Stomach (tissue), 9 donors: ENCODE data around the gene SPEG. TPM values are rescaled to one million over a fixed set of nuclear protein-coding genes. Genes with fewer than 3 reads are reported as not detected.

Experiments
- DNase-seq, 2 donors: peaks; one replicate each; pipeline versions ENCODE4 v3.0.0 to v3.0.0-alpha.2; 2013 to 2019
- H3K27ac ChIP-seq, 5 donors: fragments of 200-600 bp in 4 of 5; sonication (generic) in 4 of 5; one replicate each; pipeline ENCODE4 v1.5.1; 2013 to 2019; ENCODE audit warnings: mild to moderate bottlenecking in 1 of 5, moderate library complexity in 1 of 5
- H3K27me3 ChIP-seq, 3 donors: fragments of 200-600 bp; sonication (generic); one replicate each; pipeline ENCODE4 v1.5.1; 2017 to 2019; ENCODE audit warnings: mixed run types in 1 of 3
- H3K36me3 ChIP-seq, 4 donors: fragments of 200-600 bp; sonication (generic); 1 replicate in 3 of 4; 2 replicates in 1 of 4; pipeline ENCODE4 v1.5.1; 2016 to 2019
- H3K4me1 ChIP-seq, 4 donors: fragments of 200-600 bp; sonication (generic); one replicate each; pipeline ENCODE4 v1.5.1; 2016 to 2019
- H3K4me3 ChIP-seq, 4 donors: fragments of 200-600 bp; sonication (generic) in 3 of 4; one replicate each; pipeline ENCODE4 v1.5.1; 2016 to 2019; ENCODE audit warnings: mild to moderate bottlenecking in 1 of 4
- H3K9me3 ChIP-seq, 4 donors: fragments of 200-600 bp; sonication (generic); one replicate each; pipeline ENCODE4 v1.5.1; 2016 to 2019
- CTCF ChIP-seq, 7 experiments: fragments of 450-650 bp in 4 of 7; fragments of 200-600 bp in 3 of 7; sonication (generic) in 3 of 7; IDR thresholded peaks; one replicate each; pipeline ENCODE4 v1.5.1; 2016 to 2019; ENCODE audit warnings: antibody characterized with exemption in 7 of 7, control low read depth in 2 of 7, mild to moderate bottlenecking in 1 of 7
- EP300 ChIP-seq: sonication (generic); formaldehyde crosslinking; IDR thresholded peaks from one replicate; pipeline ENCODE4 v1.6.1; 2017; ENCODE audit warnings: antibody characterized with exemption
- POLR2A ChIP-seq, 4 donors: fragments of 450-650 bp; IDR thresholded peaks; one replicate each; pipeline ENCODE4 v1.6.1; 2016; ENCODE audit warnings: antibody characterized with exemption in 4 of 4, control low read depth in 2 of 4, mild to moderate bottlenecking in 1 of 4, moderate library complexity in 1 of 4
- POLR2AphosphoS5 ChIP-seq, 3 donors: sonication (generic); formaldehyde crosslinking; IDR thresholded peaks; one replicate each; pipeline ENCODE4 v1.6.1; 2016; ENCODE audit warnings: antibody characterized with exemption in 3 of 3
- WGBS, 5 donors: extraction: QIAGEN DNeasy Blood & Tissue Kit in 3 of 5; methylation state at CpG; one replicate each; pipeline versions ENCODE4 v1.1.5 to v1.1.7; 2013 to 2018; 5-methylcytosine and 5-hydroxymethylcytosine counted together
- intact Hi-C: fragments of 100-400 bp; cut with DNase I; formaldehyde crosslinking; loops from one replicate; pipeline ENCODE4 v1.15.1; 2023; ENCODE audit warnings: low total_unique reads
- polyA plus RNA-seq, 3 donors: library from polyadenylated mRNA; stranded (reverse); fragments of 200-250 nt; gene quantifications; one replicate each; pipeline ENCODE4 v1.2.3, GENCODE V29; 2013
- total RNA-seq, 5 donors: library from RNA; depleted of rRNA; stranded (reverse); fragments of >200 nt; gene quantifications; one replicate each; pipeline versions ENCODE4 v1.1.0 to v1.2.3, GENCODE V29; 2014 to 2016
- donor health status: healthy with polysubstance abuse.
- donor health status: Bipolar disorder and iron deficiency.
- donor health status: healthy.

Gene SPEG
- total and polyA plus RNA-seq, 8 donors = 7.4 to 106 (median 27.2) TPM

GRCh38 chr2:219517954-219518778 is 83.5 kb downstream of the SPEG start:
- no peaks in the 10 kb centered on the region for H3K36me3 ChIP-seq

GRCh38 chr2:219519526-219519916 is 84.9 kb downstream of the SPEG start:
- peaks cover 0 to 94% (median 77%) of the 10 kb centered on the region in 3 donors for H3K27me3 ChIP-seq
- WGBS, 5 donors = 83 to 88% (median 86%) methylated on average over 9 of the region's 9 CpGs
- H3K9me3 ChIP-seq = no peaks in the 10 kb centered on the region
- no peak overlapping the region for H3K27ac ChIP-seq
- intact Hi-C loops = no loop called here
- H3K36me3 ChIP-seq = no peaks in the 10 kb centered on the region
- DNase-seq = no peak
- no peak overlapping the region for H3K4me3 ChIP-seq
- TF ChIP-seq POLR2A (IDR thresholded peaks at IDR 0.05) (no peak), EP300 (no peak), CTCF (IDR thresholded peaks at IDR 0.05) (no peak), POLR2AphosphoS5 (IDR thresholded peaks at IDR 0.05) (no peak)
- peaks cover 14 to 26% (median 24%) of the 10 kb centered on the region in 4 donors for H3K4me1 ChIP-seq

More at GRCh38 chr2:219517954-219518778, 83.5 kb downstream of the SPEG start:
- Histone ChIP-seq H3K27ac (no peak overlapping the region), H3K4me3 (no peak overlapping the region), H3K27me3 (peaks cover 0 to 94% (median 78%) of the 10 kb centered on the region in 3 donors), H3K4me1 (peaks cover 13 to 32% (median 30%) of the 10 kb centered on the region in 4 donors), H3K9me3 (no peaks in the 10 kb centered on the region)
- WGBS, 5 donors = 53 to 61% (median 55%) methylated on average over 10 of the region's 10 CpGs
- DNase-seq = no peak
- intact Hi-C loops = no loop called here
- TF ChIP-seq POLR2A (IDR thresholded peaks at IDR 0.05) (no peak), EP300 (no peak), CTCF (IDR thresholded peaks at IDR 0.05) (no peak), POLR2AphosphoS5 (IDR thresholded peaks at IDR 0.05) (no peak)

DNA sequence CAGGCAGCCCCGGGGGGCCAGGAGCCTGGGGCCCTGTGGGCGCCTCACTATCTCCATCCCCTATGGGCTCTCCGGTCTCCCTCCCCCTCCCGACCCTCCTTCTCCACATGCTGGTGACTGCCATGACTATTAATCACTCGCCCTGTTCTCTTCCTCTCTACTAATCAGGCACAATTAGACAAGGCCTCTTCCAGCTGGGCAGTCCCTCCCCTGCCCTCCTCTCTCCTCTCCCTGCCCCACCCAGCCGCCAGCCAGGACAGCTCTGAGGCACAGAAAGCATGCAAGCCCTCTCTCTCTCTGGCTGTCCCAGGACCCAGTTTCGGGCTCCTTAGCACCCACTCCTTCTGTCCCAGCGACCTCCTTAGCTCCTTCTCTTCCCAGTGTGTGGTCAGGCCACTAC is 85.4 kb downstream of the SPEG start:
- no peak overlapping the region for H3K27ac ChIP-seq
- H3K27me3 ChIP-seq = peaks cover 0 to 94% (median 72%) of the 10 kb centered on the region in 3 donors
- no peak for TF ChIP-seq EP300
- 47 to 65% (median 54%) methylated on average over 8 of the region's 8 CpGs for WGBS, 5 donors
- intact Hi-C loops = no loop called here
- H3K9me3 ChIP-seq = no peaks in the 10 kb centered on the region
- H3K4me1 ChIP-seq = peaks cover 14 to 25% (median 22%) of the 10 kb centered on the region in 4 donors
- H3K4me3 ChIP-seq = no peak overlapping the region
- H3K36me3 ChIP-seq = no peaks in the 10 kb centered on the region
- no peak for DNase-seq

GRCh38 chr2:219521066-219521880 is 86.6 kb downstream of the SPEG start:
- 10 to 15% (median 10%) methylated on average over 11 to 14 of the region's 14 CpGs for WGBS, 5 donors
- H3K27ac ChIP-seq = peak overlapping the region in 3 of 5 donors; percentile 22 to 69 (median 58)
- H3K36me3 ChIP-seq = no peaks in the 10 kb centered on the region
- H3K4me3 ChIP-seq = no peak overlapping the region
- H3K9me3 ChIP-seq = no peaks in the 10 kb centered on the region
- peaks cover 14 to 25% (median 22%) of the 10 kb centered on the region in 4 donors for H3K4me1 ChIP-seq
- TF ChIP-seq POLR2AphosphoS5 (IDR thresholded peaks at IDR 0.05) (no peak), EP300 (no peak), CTCF (IDR thresholded peaks at IDR 0.05) (peak in 5 of 7 experiments; percentile 20 to 51 (median 39))
- peaks cover 0 to 94% (median 70%) of the 10 kb centered on the region in 3 donors for H3K27me3 ChIP-seq
- DNase-seq = peak in 1 of 2 donors; percentile 81
- intact Hi-C loops = no loop called here
